Psoas muscle (tissue), 8 donors: ENCODE measurements around the gene PRKCD. TPM values are rescaled to one million over a fixed set of nuclear protein-coding genes. Genes with fewer than 3 reads are reported as not detected.
A peak's percentile ranks its signal among the peaks of the same experiment; 100 is the strongest.
"Not testable (repeated sequence)": the region's sequence is repeated elsewhere in the genome, so short reads cannot be mapped to it uniquely, and the experiment has no call there.

ENCODE experiments used
- ATAC-seq, 4 donors: fragments of 200-7000 bp; cut with Tn5 transposase; one replicate each; pipeline ENCODE4 v1.9.1; 2020; ENCODE audit warnings: moderate library complexity in 3 of 4, mild to moderate bottlenecking in 2 of 4
- DNase-seq, 2 donors: peaks; one replicate each; pipeline ENCODE4 v3.0.0-alpha.2; 2020
- H3K27ac ChIP-seq: fragments of 200-600 bp; one replicate; pipeline ENCODE4 v1.8.0; 2022
- H3K27me3 ChIP-seq, 3 donors: fragments of 200-600 bp in 1 of 3; one replicate each; pipeline versions ENCODE4 v1.6.1 to v1.8.0; 2013 to 2022; ENCODE audit warnings: low read length in 2 of 3, mild to moderate bottlenecking in 2 of 3, moderate library complexity in 1 of 3; ENCODE audit not compliant: insufficient read depth in 3 of 3
- H3K36me3 ChIP-seq, 2 donors: fragments of 200-600 bp in 1 of 2; one replicate each; pipeline versions ENCODE4 v1.6.1 to v1.8.0; 2013 to 2022; ENCODE audit warnings: low read depth in 1 of 2, mild to moderate bottlenecking in 1 of 2, moderate library complexity in 1 of 2; ENCODE audit not compliant: insufficient read depth in 1 of 2
- H3K4me1 ChIP-seq: fragments of 200-600 bp; one replicate; pipeline ENCODE4 v1.8.0; 2022
- H3K4me3 ChIP-seq: fragments of 200-600 bp; one replicate; pipeline ENCODE4 v1.8.0; 2022; ENCODE audit warnings: mild to moderate bottlenecking
- H3K9me3 ChIP-seq: fragments of 200-600 bp; one replicate; pipeline ENCODE4 v1.8.0; 2022
- WGBS, 3 donors: extraction: QIAGEN DNeasy Blood & Tissue Kit; methylation state at CpG; one replicate each; pipeline versions ENCODE4 v1.1.6 to v1.1.7; 2013; 5-methylcytosine and 5-hydroxymethylcytosine counted together
- intact Hi-C, 2 donors: fragments of 100-400 bp; cut with DNase I; formaldehyde crosslinking; loops; one replicate each; pipeline versions ENCODE4 v1.11.0 to v1.14.2; 2022
- polyA plus RNA-seq, 3 donors: library from polyadenylated mRNA; stranded (reverse); fragments of 200-250 nt; gene quantifications; one replicate each; pipeline ENCODE4 v1.2.3, GENCODE V29; 2013
- total RNA-seq, 4 donors: library from RNA; stranded (reverse); fragmentation: NEBNext Ultra II Directional in 2 of 4; extraction: Animal tissue kit (Norgen Biotek cat#: 25700) in 2 of 4; gene quantifications; one replicate each; pipeline versions ENCODE4 v1.2.1 to v1.2.4, GENCODE V29; 2021 to 2023
- TF ChIP-seq, protein P1 (sequence below): fragments of 200-600 bp; IDR thresholded peaks from one replicate; pipeline ENCODE4 v1.8.0; 2022; ENCODE audit warnings: antibody characterized with exemption
- donor health status: healthy with polysubstance abuse.
- donor health status: DM: no; HTN: no; CAD: no; lungs with moderate emphysema.
- donor health status: Bipolar disorder and iron deficiency.
- donor health status: healthy.
- donor health status: DM: yes; HTN: yes; CAD: no.
- donor health status: DM: no; HTN: no; CAD: no.
- donor health status: DM: no; HTN: no; CAD: no.
- donor health status: DM: yes; HTN: yes; CAD: no.

PRKCD gene
- total and polyA plus RNA-seq, 7 donors = 3.2 to 8.4 (median 4.4) TPM

DNA sequence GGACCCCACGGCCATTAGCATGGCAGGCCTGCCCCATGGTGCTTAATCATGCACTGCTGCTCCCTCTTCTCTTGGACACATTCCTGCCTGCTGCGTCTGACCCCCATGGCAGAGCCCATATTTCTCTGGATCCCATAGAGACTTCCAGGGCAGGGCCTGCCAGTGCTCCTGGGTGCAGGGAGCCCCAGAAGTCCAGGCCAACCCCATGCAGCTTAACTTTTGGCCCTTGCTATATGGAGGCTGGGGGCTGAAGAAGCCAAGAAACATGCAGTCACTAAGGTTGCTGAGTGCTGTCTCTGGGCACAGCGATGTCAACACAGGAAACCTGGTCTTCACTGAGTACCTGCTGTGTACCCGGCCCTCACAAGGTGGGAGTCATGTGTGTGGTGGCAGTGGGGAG, 11.3 kb upstream of the PRKCD start:
- Histone ChIP-seq H3K27ac (no peak overlapping the region), H3K4me1 (peaks cover 24% of the 10 kb centered on the region), H3K4me3 (no peak overlapping the region), H3K9me3 (no peaks in the 10 kb centered on the region), H3K27me3 (no peaks in the 10 kb centered on the region), H3K36me3 (no peaks in the 10 kb centered on the region)
- TF ChIP-seq, protein P1, sequence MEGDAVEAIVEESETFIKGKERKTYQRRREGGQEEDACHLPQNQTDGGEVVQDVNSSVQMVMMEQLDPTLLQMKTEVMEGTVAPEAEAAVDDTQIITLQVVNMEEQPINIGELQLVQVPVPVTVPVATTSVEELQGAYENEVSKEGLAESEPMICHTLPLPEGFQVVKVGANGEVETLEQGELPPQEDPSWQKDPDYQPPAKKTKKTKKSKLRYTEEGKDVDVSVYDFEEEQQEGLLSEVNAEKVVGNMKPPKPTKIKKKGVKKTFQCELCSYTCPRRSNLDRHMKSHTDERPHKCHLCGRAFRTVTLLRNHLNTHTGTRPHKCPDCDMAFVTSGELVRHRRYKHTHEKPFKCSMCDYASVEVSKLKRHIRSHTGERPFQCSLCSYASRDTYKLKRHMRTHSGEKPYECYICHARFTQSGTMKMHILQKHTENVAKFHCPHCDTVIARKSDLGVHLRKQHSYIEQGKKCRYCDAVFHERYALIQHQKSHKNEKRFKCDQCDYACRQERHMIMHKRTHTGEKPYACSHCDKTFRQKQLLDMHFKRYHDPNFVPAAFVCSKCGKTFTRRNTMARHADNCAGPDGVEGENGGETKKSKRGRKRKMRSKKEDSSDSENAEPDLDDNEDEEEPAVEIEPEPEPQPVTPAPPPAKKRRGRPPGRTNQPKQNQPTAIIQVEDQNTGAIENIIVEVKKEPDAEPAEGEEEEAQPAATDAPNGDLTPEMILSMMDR = no peak
- 92 to 96% (median 94%) methylated on average over 4 of the region's 4 CpGs for WGBS, 3 donors
- no peak for ATAC-seq
- intact Hi-C loops = loop anchor here in 1 of 2 donors (10.0 kb wide), 1 partner anchor 1505 kb away; no protein-coding TSS in a partner anchor
- peak in 1 of 2 donors; percentile 3 for DNase-seq

DNA sequence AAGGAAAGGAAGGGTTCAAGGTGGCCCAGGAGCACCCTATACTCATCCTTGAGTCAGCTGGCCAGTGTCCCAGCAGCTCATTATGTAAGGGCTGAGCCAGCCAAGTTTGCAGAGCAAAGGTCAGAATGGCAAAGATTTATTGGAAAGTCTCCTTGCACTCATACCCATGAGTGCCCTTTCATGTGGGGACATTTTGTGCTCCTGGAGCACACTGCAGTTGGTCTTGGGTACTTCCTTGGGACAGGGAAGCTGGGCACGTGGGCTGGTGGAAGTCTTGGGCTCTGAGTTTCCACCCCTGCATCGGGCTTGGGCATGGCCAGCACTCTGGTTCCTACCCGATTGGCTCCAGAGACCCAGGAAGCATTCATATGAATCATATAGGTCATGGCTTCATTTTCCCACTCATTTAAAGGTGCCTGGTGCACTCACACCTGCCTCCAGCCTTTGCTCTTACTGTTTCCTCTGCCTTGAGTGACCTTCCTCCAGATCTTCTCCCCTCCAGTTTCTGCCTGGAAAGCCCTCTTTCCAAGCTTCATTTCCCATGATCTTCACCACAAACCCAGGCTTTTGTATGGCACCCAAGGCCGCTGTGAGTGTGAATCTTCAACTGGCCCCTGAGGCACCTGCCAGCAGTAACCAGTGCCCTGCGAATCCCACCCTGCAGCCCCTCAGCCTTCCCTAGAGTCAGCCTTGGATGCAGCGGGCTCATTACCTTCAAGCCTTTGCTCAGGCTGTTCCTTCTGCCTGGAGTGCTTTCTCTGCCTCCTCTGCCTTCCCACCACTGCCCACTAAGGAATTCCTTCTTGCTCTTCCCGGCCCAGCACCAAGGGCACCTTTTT, 10.5 kb upstream of the PRKCD start:
- H3K9me3 ChIP-seq = no peaks in the 10 kb centered on the region
- peak; percentile 27 to 67 for DNase-seq
- no peaks in the 10 kb centered on the region for H3K27me3 ChIP-seq
- H3K27ac ChIP-seq = no peak overlapping the region
- TF ChIP-seq, protein P1 = no peak
- intact Hi-C loops = loop anchor here in 1 of 2 donors (10.0 kb wide), 1 partner anchor 1506 kb away; no protein-coding TSS in a partner anchor
- H3K36me3 ChIP-seq = no peaks in the 10 kb centered on the region
- WGBS, 3 donors = 66 to 74% (median 71%) methylated on average over 7 of the region's 7 CpGs
- peak in 3 of 4 donors; percentile 20 to 83 (median 81) for ATAC-seq
- H3K4me3 ChIP-seq = no peak overlapping the region
- H3K4me1 ChIP-seq = peaks cover 29% of the 10 kb centered on the region

DNA sequence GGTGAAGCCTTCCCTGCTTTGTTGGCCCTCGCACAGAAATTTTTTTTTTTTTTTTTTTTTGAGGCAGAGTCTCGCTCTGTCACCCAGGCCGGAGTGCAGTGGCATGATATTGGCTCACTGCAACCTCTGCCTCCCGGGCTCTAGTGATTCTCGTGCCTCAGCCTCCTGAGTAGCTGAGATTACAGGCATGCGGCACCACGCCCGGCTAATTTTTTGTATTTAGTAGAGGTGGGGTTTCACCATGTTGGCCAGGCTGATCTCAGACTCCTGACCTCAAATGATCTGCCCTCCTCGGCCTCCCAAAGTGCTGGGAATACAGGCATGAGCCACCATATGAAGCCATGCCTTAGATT, 9.9 kb upstream of the PRKCD start:
- not testable (repeated sequence) for H3K27me3 ChIP-seq, H3K36me3 ChIP-seq, H3K9me3 ChIP-seq, H3K4me3 ChIP-seq, H3K27ac ChIP-seq, ATAC-seq
- peaks cover 32% of the 10 kb centered on the region for H3K4me1 ChIP-seq
- intact Hi-C loops = loop anchor here in 1 of 2 donors (10.0 kb wide), 1 partner anchor 1506 kb away; no protein-coding TSS in a partner anchor
- DNase-seq = peak in 1 of 2 donors; percentile 7
- 92 to 94% (median 92%) methylated on average over 9 of the region's 9 CpGs for WGBS, 3 donors

DNA sequence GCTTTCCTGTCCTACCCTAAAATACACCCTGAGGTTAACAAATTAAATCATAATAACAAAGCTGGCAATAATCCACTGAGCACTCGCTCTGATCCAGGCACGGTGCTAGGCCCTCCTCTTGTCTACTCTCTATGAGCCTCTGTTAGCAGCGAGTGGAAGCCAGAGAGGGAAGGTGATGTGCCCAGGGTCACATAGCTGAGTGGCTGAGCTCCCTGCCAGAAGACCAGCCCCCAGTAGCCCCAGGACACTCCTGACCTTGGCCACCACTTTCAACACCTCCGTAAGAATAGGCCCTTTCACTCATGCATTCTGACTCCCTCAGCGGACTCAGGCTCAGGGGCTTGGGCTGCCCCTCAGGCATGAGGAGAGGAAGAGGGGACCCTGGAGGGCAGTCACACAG, 9.5 kb upstream of the PRKCD start:
- no peak overlapping the region for H3K4me3 ChIP-seq
- 91 to 92% (median 92%) methylated on average over 5 of the region's 5 CpGs for WGBS, 3 donors
- H3K36me3 ChIP-seq = no peaks in the 10 kb centered on the region
- intact Hi-C loops = loop anchor here in 1 of 2 donors (10.0 kb wide), 1 partner anchor 1507 kb away; no protein-coding TSS in a partner anchor
- H3K4me1 ChIP-seq = peaks cover 32% of the 10 kb centered on the region
- H3K27ac ChIP-seq = no peak overlapping the region
- H3K27me3 ChIP-seq = no peaks in the 10 kb centered on the region
- DNase-seq = peak in 1 of 2 donors; percentile 5
- ATAC-seq = no peak
- no peaks in the 10 kb centered on the region for H3K9me3 ChIP-seq
- TF ChIP-seq, protein P1 = no peak

DNA sequence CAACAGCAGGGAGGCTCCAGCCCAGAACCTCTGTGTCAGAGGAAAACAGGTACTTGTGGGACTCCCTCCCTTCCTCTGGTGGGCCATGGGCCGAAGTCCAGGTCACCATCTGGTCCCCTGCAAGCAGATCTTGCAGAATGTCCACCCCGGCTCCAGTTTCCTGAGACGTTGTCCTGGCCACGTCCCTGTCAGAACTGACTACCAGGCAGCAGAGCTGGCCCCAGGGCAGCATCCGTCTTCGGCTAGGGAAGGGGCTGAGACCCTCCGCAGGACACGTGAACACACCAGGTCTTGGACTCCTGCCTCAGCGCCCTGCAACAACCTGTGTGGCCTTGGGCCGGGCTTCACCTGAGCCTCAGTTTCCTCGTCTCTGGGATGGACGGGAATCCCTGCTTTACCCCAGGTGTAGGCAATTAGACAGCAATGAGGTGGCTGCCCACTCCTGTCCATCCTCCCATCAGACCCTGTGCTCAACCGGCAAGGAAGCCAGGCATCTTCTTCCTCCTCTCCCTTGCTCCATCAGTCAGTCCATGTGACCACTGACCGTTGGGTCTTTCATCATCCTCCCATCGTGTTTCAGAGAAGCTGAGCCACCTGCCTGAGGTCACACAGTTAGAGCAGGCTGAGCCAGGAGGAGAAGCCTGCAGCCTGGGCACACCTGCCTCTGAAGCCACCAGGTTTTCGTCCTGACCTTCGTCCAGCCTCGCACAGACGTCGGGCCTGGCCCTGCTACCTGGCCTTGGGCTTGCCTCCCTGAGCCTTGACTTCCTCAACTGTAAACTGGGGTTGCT, 8.9 kb upstream of the PRKCD start:
- ATAC-seq = no peak
- TF ChIP-seq, protein P1 = no peak
- intact Hi-C loops = loop anchor here in 1 of 2 donors (10.0 kb wide), 1 partner anchor 1507 kb away; no protein-coding TSS in a partner anchor
- Histone ChIP-seq H3K27me3 (no peaks in the 10 kb centered on the region), H3K4me1 (peaks cover 32% of the 10 kb centered on the region), H3K36me3 (no peaks in the 10 kb centered on the region), H3K27ac (no peak overlapping the region), H3K9me3 (no peaks in the 10 kb centered on the region), H3K4me3 (no peak overlapping the region)
- DNase-seq = peak in 1 of 2 donors; percentile 6
- 83 to 84% (median 84%) methylated on average over 20 of the region's 20 CpGs for WGBS, 3 donors
